ENCODE results near the gene MED6.

MED6 gene

GRCh38 chr14:70599345-70599744 is 1.1 kb downstream of the MED6 start:
- no peak for DNase-seq (ENCODE audit: low read depth in 1 of 2, low spot score in 1 of 2)

- no peak for DNase-seq (ENCODE audit: low read depth in 1 of 2, low spot score in 1 of 2)
These were observed 2.7 kb downstream of the MED6 start for GRCh38 chr14:70597731-70598130.

GRCh38 chr14:70595443-70596185 is 4.8 kb downstream of the MED6 start:
- DNase-seq (ENCODE audit: low read depth in 1 of 2, low spot score in 1 of 2), result no peak

GRCh38 chr14:70594461-70594860 is 6.0 kb downstream of the MED6 start:
- DNase-seq (ENCODE audit: low read depth in 1 of 2, low spot score in 1 of 2), result no peak

GRCh38 chr14:70585231-70585630 is 15.2 kb downstream of the MED6 start:
- no peak for DNase-seq (ENCODE audit: low read depth in 1 of 2, low spot score in 1 of 2)

- DNase-seq (ENCODE audit: low read depth in 1 of 2, low spot score in 1 of 2), result no peak
These were observed 23.6 kb downstream of the MED6 start for GRCh38 chr14:70576891-70577290.

- no peak for DNase-seq (ENCODE audit: low read depth in 1 of 2, low spot score in 1 of 2)
These were observed 27.4 kb downstream of the MED6 start for GRCh38 chr14:70573050-70573449.

GRCh38 chr14:70571139-70571538 is 29.3 kb downstream of the MED6 start:
- no peak for DNase-seq (ENCODE audit: low read depth in 1 of 2, low spot score in 1 of 2)

- DNase-seq (ENCODE audit: low read depth in 1 of 2, low spot score in 1 of 2), result peak in 1 of 2 donors; percentile 3
These were observed 32.7 kb downstream of the MED6 start for GRCh38 chr14:70567791-70568190.

- DNase-seq (ENCODE audit: low read depth in 1 of 2, low spot score in 1 of 2), result no peak
These were observed 36.6 kb downstream of the MED6 start for GRCh38 chr14:70563869-70564268.

- no peak for DNase-seq (ENCODE audit: low read depth in 1 of 2, low spot score in 1 of 2)
These were observed 37.0 kb downstream of the MED6 start for GRCh38 chr14:70563417-70563816.

GRCh38 chr14:70558356-70558755 is 42.1 kb downstream of the MED6 start:
- no peak for DNase-seq (ENCODE audit: low read depth in 1 of 2, low spot score in 1 of 2)

GRCh38 chr14:70555890-70556289 is 44.6 kb downstream of the MED6 start:
- no peak for DNase-seq (ENCODE audit: low read depth in 1 of 2, low spot score in 1 of 2)

GRCh38 chr14:70538087-70538486 is 62.4 kb downstream of the MED6 start:
- no peak for DNase-seq (ENCODE audit: low read depth in 1 of 2, low spot score in 1 of 2)

GRCh38 chr14:70536830-70537229 is 63.6 kb downstream of the MED6 start:
- no peak for DNase-seq (ENCODE audit: low read depth in 1 of 2, low spot score in 1 of 2)

GRCh38 chr14:70534904-70535303 is 65.6 kb downstream of the MED6 start, which contains the start of gene ADAM20:
ADAM20 (minus strand) TSS chr14:70535004; CDS start chr14:70524757, 10,247 bp downstream.
- DNase-seq (ENCODE audit: low read depth in 1 of 2, low spot score in 1 of 2), result no peak
